ENCODE measurements around the gene ZNF408.

DNA sequence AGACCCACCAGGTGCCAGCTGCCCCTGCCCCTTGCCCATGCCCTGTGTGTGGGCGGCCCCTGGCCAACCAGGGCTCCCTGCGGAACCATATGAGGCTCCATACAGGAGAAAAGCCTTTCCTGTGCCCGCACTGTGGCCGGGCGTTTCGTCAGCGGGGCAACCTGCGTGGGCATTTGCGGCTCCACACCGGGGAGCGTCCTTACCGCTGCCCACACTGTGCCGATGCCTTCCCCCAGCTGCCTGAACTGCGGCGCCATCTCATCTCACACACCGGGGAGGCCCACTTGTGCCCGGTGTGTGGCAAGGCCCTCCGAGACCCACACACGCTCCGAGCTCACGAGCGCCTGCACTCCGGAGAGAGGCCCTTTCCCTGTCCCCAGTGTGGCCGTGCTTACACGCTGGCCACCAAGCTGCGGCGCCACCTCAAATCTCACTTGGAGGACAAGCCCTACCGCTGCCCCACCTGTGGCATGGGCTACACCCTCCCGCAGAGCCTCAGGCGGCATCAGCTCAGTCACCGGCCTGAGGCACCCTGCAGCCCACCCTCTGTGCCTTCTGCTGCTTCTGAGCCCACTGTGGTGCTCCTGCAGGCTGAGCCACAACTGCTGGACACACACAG is 4.3 kb downstream of the ZNF408 start:
- TF ChIP-seq POLR2A (IDR thresholded peaks at IDR 0.05; ENCODE audit: low read depth, low read length) (no peak), EZH2 (IDR thresholded peaks at IDR 0.05; ENCODE audit: borderline replicate concordance, low read depth, low read length, severe bottlenecking) (no peak)
- TF ChIP-seq, protein P1, sequence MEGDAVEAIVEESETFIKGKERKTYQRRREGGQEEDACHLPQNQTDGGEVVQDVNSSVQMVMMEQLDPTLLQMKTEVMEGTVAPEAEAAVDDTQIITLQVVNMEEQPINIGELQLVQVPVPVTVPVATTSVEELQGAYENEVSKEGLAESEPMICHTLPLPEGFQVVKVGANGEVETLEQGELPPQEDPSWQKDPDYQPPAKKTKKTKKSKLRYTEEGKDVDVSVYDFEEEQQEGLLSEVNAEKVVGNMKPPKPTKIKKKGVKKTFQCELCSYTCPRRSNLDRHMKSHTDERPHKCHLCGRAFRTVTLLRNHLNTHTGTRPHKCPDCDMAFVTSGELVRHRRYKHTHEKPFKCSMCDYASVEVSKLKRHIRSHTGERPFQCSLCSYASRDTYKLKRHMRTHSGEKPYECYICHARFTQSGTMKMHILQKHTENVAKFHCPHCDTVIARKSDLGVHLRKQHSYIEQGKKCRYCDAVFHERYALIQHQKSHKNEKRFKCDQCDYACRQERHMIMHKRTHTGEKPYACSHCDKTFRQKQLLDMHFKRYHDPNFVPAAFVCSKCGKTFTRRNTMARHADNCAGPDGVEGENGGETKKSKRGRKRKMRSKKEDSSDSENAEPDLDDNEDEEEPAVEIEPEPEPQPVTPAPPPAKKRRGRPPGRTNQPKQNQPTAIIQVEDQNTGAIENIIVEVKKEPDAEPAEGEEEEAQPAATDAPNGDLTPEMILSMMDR (IDR thresholded peaks at IDR 0.05; ENCODE audit: extremely low read depth in 1 of 2, insufficient read depth in 1 of 2, low read depth in 1 of 2, low read length in 2 of 2) = no peak
- TF ChIP-seq, protein P2, sequence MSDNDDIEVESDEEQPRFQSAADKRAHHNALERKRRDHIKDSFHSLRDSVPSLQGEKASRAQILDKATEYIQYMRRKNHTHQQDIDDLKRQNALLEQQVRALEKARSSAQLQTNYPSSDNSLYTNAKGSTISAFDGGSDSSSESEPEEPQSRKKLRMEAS (IDR thresholded peaks at IDR 0.05; ENCODE audit: insufficient read depth, insufficient read length) = no peak

All from endothelial cell of umbilical vein (primary cell).